ENCODE data around the gene TP53RK. TPM values are rescaled to one million over a fixed set of nuclear protein-coding genes. Genes with fewer than 3 reads are reported as not detected.

Gene TP53RK
- total RNA-seq, 1 donor = 21.0 TPM

GRCh38 chr20:46709459-46710152 is 20.4 kb upstream of the TP53RK start, which contains the start of gene SLC2A10:
Gene SLC2A10 (plus strand): TSS chr20:46709649. CDS start chr20:46709737, 88 bp downstream.
- no peak for TF ChIP-seq CTCF (IDR thresholded peaks at IDR 0.05; ENCODE audit: extremely low read depth, low read depth, low read length)
- H4K20me1 ChIP-seq (ENCODE audit: insufficient read depth, low read length) = peaks cover 5% of the 10 kb centered on the region
- H3K27ac ChIP-seq (ENCODE audit: low read depth, low read length) = peak within 1 kb of the TSS; percentile 54
- peak within 1 kb of the TSS; percentile 95 for H2AFZ ChIP-seq (ENCODE audit: low read length)
- peaks cover 34% of the 10 kb centered on the region for H3K79me2 ChIP-seq (ENCODE audit: insufficient read depth, low read length)
- H3K9me3 ChIP-seq (ENCODE audit: low read depth, low read length) = no peaks in the 10 kb centered on the region
- H3K27me3 ChIP-seq (ENCODE audit: insufficient read depth, low read length) = no peaks in the 10 kb centered on the region
- H3K4me1 ChIP-seq (ENCODE audit: insufficient read depth, low read length) = peaks cover 16% of the 10 kb centered on the region
- DNase-seq (ENCODE audit: insufficient read length, low spot score, missing footprints) = peak; percentile 93
- H3K4me3 ChIP-seq (ENCODE audit: insufficient read depth, low read length) = peak within 1 kb of the TSS; percentile 91
- peak within 1 kb of the TSS; percentile 93 for H3K4me2 ChIP-seq (ENCODE audit: insufficient read depth, low read length)
- H3K36me3 ChIP-seq (ENCODE audit: insufficient read depth, low read length) = peaks cover 3% of the 10 kb centered on the region

- Histone ChIP-seq H3K4me2 (ENCODE audit: insufficient read depth, low read length) (peak overlapping the region; percentile 93), H2AFZ (ENCODE audit: low read length) (peak overlapping the region; percentile 95), H3K27me3 (ENCODE audit: insufficient read depth, low read length) (no peaks in the 10 kb centered on the region), H3K4me1 (ENCODE audit: insufficient read depth, low read length) (peaks cover 16% of the 10 kb centered on the region), H3K36me3 (ENCODE audit: insufficient read depth, low read length) (peaks cover 3% of the 10 kb centered on the region), H3K4me3 (ENCODE audit: insufficient read depth, low read length) (peak overlapping the region; percentile 91), H3K27ac (ENCODE audit: low read depth, low read length) (peak overlapping the region; percentile 54), H4K20me1 (ENCODE audit: insufficient read depth, low read length) (peaks cover 5% of the 10 kb centered on the region), H3K79me2 (ENCODE audit: insufficient read depth, low read length) (peaks cover 29% of the 10 kb centered on the region), H3K9me3 (ENCODE audit: low read depth, low read length) (no peaks in the 10 kb centered on the region)
- no peak for DNase-seq (ENCODE audit: insufficient read length, low spot score, missing footprints)
- TF ChIP-seq CTCF (IDR thresholded peaks at IDR 0.05; ENCODE audit: extremely low read depth, low read depth, low read length) = no peak
These were observed 19.8 kb upstream of the TP53RK start for GRCh38 chr20:46709055-46709458.

GRCh38 chr20:46708172-46708860 is 19.1 kb upstream of the TP53RK start:
- H2AFZ ChIP-seq (ENCODE audit: low read length) = no peak overlapping the region
- no peak for DNase-seq (ENCODE audit: insufficient read length, low spot score, missing footprints)
- peaks cover 15% of the 10 kb centered on the region for H3K4me1 ChIP-seq (ENCODE audit: insufficient read depth, low read length)
- no peak overlapping the region for H3K4me3 ChIP-seq (ENCODE audit: insufficient read depth, low read length)
- TF ChIP-seq CTCF (IDR thresholded peaks at IDR 0.05; ENCODE audit: extremely low read depth, low read depth, low read length) = peak; percentile 15
- peaks cover 5% of the 10 kb centered on the region for H4K20me1 ChIP-seq (ENCODE audit: insufficient read depth, low read length)
- H3K9me3 ChIP-seq (ENCODE audit: low read depth, low read length) = no peaks in the 10 kb centered on the region
- H3K36me3 ChIP-seq (ENCODE audit: insufficient read depth, low read length) = peaks cover 3% of the 10 kb centered on the region
- H3K4me2 ChIP-seq (ENCODE audit: insufficient read depth, low read length) = no peak overlapping the region
- H3K27me3 ChIP-seq (ENCODE audit: insufficient read depth, low read length) = no peaks in the 10 kb centered on the region
- H3K79me2 ChIP-seq (ENCODE audit: insufficient read depth, low read length) = peaks cover 28% of the 10 kb centered on the region
- no peak overlapping the region for H3K27ac ChIP-seq (ENCODE audit: low read depth, low read length)

GRCh38 chr20:46706242-46706641 is 17.0 kb upstream of the TP53RK start:
- no peak overlapping the region for H3K4me3 ChIP-seq (ENCODE audit: insufficient read depth, low read length)
- H3K27me3 ChIP-seq (ENCODE audit: insufficient read depth, low read length) = no peaks in the 10 kb centered on the region
- H2AFZ ChIP-seq (ENCODE audit: low read length) = no peak overlapping the region
- TF ChIP-seq CTCF (IDR thresholded peaks at IDR 0.05; ENCODE audit: extremely low read depth, low read depth, low read length) = no peak
- no peak for DNase-seq (ENCODE audit: insufficient read length, low spot score, missing footprints)
- H3K27ac ChIP-seq (ENCODE audit: low read depth, low read length) = no peak overlapping the region
- H3K4me1 ChIP-seq (ENCODE audit: insufficient read depth, low read length) = peaks cover 12% of the 10 kb centered on the region
- H3K9me3 ChIP-seq (ENCODE audit: low read depth, low read length) = no peaks in the 10 kb centered on the region
- H3K4me2 ChIP-seq (ENCODE audit: insufficient read depth, low read length) = no peak overlapping the region
- no peaks in the 10 kb centered on the region for H4K20me1 ChIP-seq (ENCODE audit: insufficient read depth, low read length)
- peaks cover 14% of the 10 kb centered on the region for H3K79me2 ChIP-seq (ENCODE audit: insufficient read depth, low read length)
- no peaks in the 10 kb centered on the region for H3K36me3 ChIP-seq (ENCODE audit: insufficient read depth, low read length)
